ENCODE results near the gene HOXA5.

Gene HOXA5

GRCh38 chr7:27105301-27106031, 38.0 kb downstream of the HOXA5 start:
- H3K4me3 ChIP-seq, result no peak overlapping the region
- peak overlapping the region in 1 of 21 experiments; percentile 74 for H3K27ac ChIP-seq

GRCh38 chr7:27104341-27105058, 39.0 kb downstream of the HOXA5 start:
- Histone ChIP-seq H3K27ac (peak overlapping the region in 1 of 21 experiments; percentile 69), H3K4me3 (no peak overlapping the region)

GRCh38 chr7:27103489-27104226, 39.8 kb downstream of the HOXA5 start:
- peak overlapping the region in 6 of 7 experiments; percentile 1 to 42 (median 14) for H3K4me3 ChIP-seq
- H3K27ac ChIP-seq, result peak overlapping the region in 7 of 21 experiments; percentile 16 to 74 (median 46)

GRCh38 chr7:27102581-27103442, 40.7 kb downstream of the HOXA5 start, which contains the start of gene HOXA2:
TSS of gene HOXA2 (minus strand) at chr7:27102683. CDS start at chr7:27102500, 183 bp downstream.
- H3K27ac ChIP-seq, result peak within 1 kb of the TSS in 8 of 21 experiments; percentile 16 to 74 (median 66)
- peak within 1 kb of the TSS in 6 of 7 experiments; percentile 11 to 42 (median 30) for H3K4me3 ChIP-seq

GRCh38 chr7:27101957-27102580, 41.4 kb downstream of the HOXA5 start:
- Histone ChIP-seq H3K4me3 (peak overlapping the region in 6 of 7 experiments; percentile 0 to 42 (median 30)), H3K27ac (peak overlapping the region in 6 of 21 experiments; percentile 41 to 74 (median 70))

- H3K4me3 ChIP-seq, result peak overlapping the region in 5 of 7 experiments; percentile 15 to 42 (median 32)
Observed at GRCh38 chr7:27101171-27101956, 42.1 kb downstream of the HOXA5 start.

GRCh38 chr7:27100694-27101170, 42.7 kb downstream of the HOXA5 start:
- H3K27ac ChIP-seq, result peak overlapping the region in 6 of 21 experiments; percentile 25 to 74 (median 50)
- peak overlapping the region in 3 of 7 experiments; percentile 29 to 42 (median 32) for H3K4me3 ChIP-seq

More at GRCh38 chr7:27101171-27101956, 42.1 kb downstream of the HOXA5 start:
- peak overlapping the region in 6 of 21 experiments; percentile 26 to 74 (median 55) for H3K27ac ChIP-seq

- Histone ChIP-seq H3K4me3 (peak overlapping the region in 1 of 7 experiments; percentile 96), H3K27ac (peak overlapping the region in 1 of 21 experiments; percentile 6)
Observed at GRCh38 chr7:27099453-27100370, 43.8 kb downstream of the HOXA5 start.

- peak overlapping the region in 6 of 7 experiments; percentile 13 to 98 (median 72) for H3K4me3 ChIP-seq
Observed at GRCh38 chr7:27098578-27099451, 44.7 kb downstream of the HOXA5 start.

GRCh38 chr7:27097686-27098577, 45.5 kb downstream of the HOXA5 start:
- H3K4me3 ChIP-seq, result peak overlapping the region; percentile 13 to 98 (median 84)
- H3K27ac ChIP-seq, result peak overlapping the region in 14 of 21 experiments; percentile 12 to 93 (median 60)

More at GRCh38 chr7:27098578-27099451, 44.7 kb downstream of the HOXA5 start:
- H3K27ac ChIP-seq, result peak overlapping the region in 14 of 21 experiments; percentile 12 to 92 (median 60)

- Histone ChIP-seq H3K4me3 (peak overlapping the region; percentile 60 to 98 (median 84)), H3K27ac (peak overlapping the region; percentile 54 to 95 (median 88))
Observed at GRCh38 chr7:27096768-27097514, 46.5 kb downstream of the HOXA5 start.

- peak within 1 kb of the TSS; percentile 54 to 95 (median 88) for H3K27ac ChIP-seq
- H3K4me3 ChIP-seq, result peak within 1 kb of the TSS; percentile 60 to 98 (median 84)
Observed at GRCh38 chr7:27095897-27096767, 47.3 kb downstream of the HOXA5 start, which contains the start of gene HOXA1. TSS of gene HOXA1 (minus strand) at chr7:27096000. CDS start at chr7:27095912, 88 bp downstream.
